Measurements from ENCODE around the gene KAZN. TPM values are rescaled to one million over a fixed set of nuclear protein-coding genes. Genes with fewer than 3 reads are reported as not detected.

KAZN gene
- polyA plus RNA-seq, 4 donors: 34.1 to 43.2 (median 35.9) TPM

- DNase-seq (ENCODE audit: low read depth in 4 of 4, low spot score in 3 of 4): no peak
Measured at GRCh38 chr1:14667651-14667984, 69.1 kb downstream of the KAZN start.

- no peak for DNase-seq (ENCODE audit: low read depth in 4 of 4, low spot score in 3 of 4)
Measured at GRCh38 chr1:14668538-14668937, 70.1 kb downstream of the KAZN start.

- no peak for DNase-seq (ENCODE audit: low read depth in 4 of 4, low spot score in 3 of 4)
Measured at GRCh38 chr1:14672005-14672404, 73.5 kb downstream of the KAZN start.

GRCh38 chr1:14674030-14674429, 75.5 kb downstream of the KAZN start:
- DNase-seq (ENCODE audit: low read depth in 4 of 4, low spot score in 3 of 4): no peak

- DNase-seq (ENCODE audit: low read depth in 4 of 4, low spot score in 3 of 4): no peak
Measured at GRCh38 chr1:14676400-14676799, 77.9 kb downstream of the KAZN start.

- DNase-seq (ENCODE audit: low read depth in 4 of 4, low spot score in 3 of 4): no peak
Measured at GRCh38 chr1:14677292-14677971, 78.9 kb downstream of the KAZN start.

GRCh38 chr1:14678011-14678638, 79.6 kb downstream of the KAZN start:
- DNase-seq (ENCODE audit: low read depth in 4 of 4, low spot score in 3 of 4): no peak

GRCh38 chr1:14679027-14679688, 80.7 kb downstream of the KAZN start:
- no peak for DNase-seq (ENCODE audit: low read depth in 4 of 4, low spot score in 3 of 4)

- DNase-seq (ENCODE audit: low read depth in 4 of 4, low spot score in 3 of 4): no peak
Measured at GRCh38 chr1:14681182-14681581, 82.7 kb downstream of the KAZN start.

GRCh38 chr1:14682941-14683621, 84.6 kb downstream of the KAZN start:
- DNase-seq (ENCODE audit: low read depth in 4 of 4, low spot score in 3 of 4): peak in 1 of 4 donors; percentile 21

- DNase-seq (ENCODE audit: low read depth in 4 of 4, low spot score in 3 of 4): no peak
Measured at GRCh38 chr1:14685078-14685477, 86.6 kb downstream of the KAZN start.

GRCh38 chr1:14686701-14687100, 88.2 kb downstream of the KAZN start:
- no peak for DNase-seq (ENCODE audit: low read depth in 4 of 4, low spot score in 3 of 4)

GRCh38 chr1:14687147-14687546, 88.7 kb downstream of the KAZN start:
- no peak for DNase-seq (ENCODE audit: low read depth in 4 of 4, low spot score in 3 of 4)

GRCh38 chr1:14689996-14690615, 91.6 kb downstream of the KAZN start:
- DNase-seq (ENCODE audit: low read depth in 4 of 4, low spot score in 3 of 4): no peak

GRCh38 chr1:14693949-14694348, 95.5 kb downstream of the KAZN start:
- peak in 2 of 4 donors; percentile 25 to 31 for DNase-seq (ENCODE audit: low read depth in 4 of 4, low spot score in 3 of 4)

- no peak for DNase-seq (ENCODE audit: low read depth in 4 of 4, low spot score in 3 of 4)
Measured at GRCh38 chr1:14694589-14694988, 96.1 kb downstream of the KAZN start.

- no peak for DNase-seq (ENCODE audit: low read depth in 4 of 4, low spot score in 3 of 4)
Measured at GRCh38 chr1:14696761-14697160, 98.3 kb downstream of the KAZN start.

GRCh38 chr1:14697353-14697752, 98.9 kb downstream of the KAZN start:
- peak in 2 of 4 donors; percentile 20 to 56 for DNase-seq (ENCODE audit: low read depth in 4 of 4, low spot score in 3 of 4)

- no peak for DNase-seq (ENCODE audit: low read depth in 4 of 4, low spot score in 3 of 4)
Measured at GRCh38 chr1:14698314-14698713, 99.8 kb downstream of the KAZN start.

- peak in 1 of 4 donors; percentile 38 for DNase-seq (ENCODE audit: low read depth in 4 of 4, low spot score in 3 of 4)
Measured at GRCh38 chr1:14699620-14700019, 101.1 kb downstream of the KAZN start.

- no peak for DNase-seq (ENCODE audit: low read depth in 4 of 4, low spot score in 3 of 4)
Measured at GRCh38 chr1:14704846-14705245, 106.4 kb downstream of the KAZN start.

All from right renal pelvis (tissue), 4 donors.